GM12878 (cell line): Measurements from ENCODE around the gene NSUN7. TPM values are rescaled to one million over a fixed set of nuclear protein-coding genes. Genes with fewer than 3 reads are reported as not detected.

Source experiments
- ATAC-seq: fragments of 200-7000 bp; cut with Tn5 transposase; 3 replicates; pipeline ENCODE4 v1.9.1; 2020; ENCODE audit warnings: mild to moderate bottlenecking, moderate library complexity
- BruUV-seq: library from RNA; stranded (reverse); fragments of 400-500 nt; replicated peaks from 2 replicates; lab custom pipeline; 2021; lab: Mats Ljungman, UMichigan
- CTCF ChIA-PET: fragments of 300-600 bp; sonication (Branson Sonifier 250); formaldehyde crosslinking; extraction: SDS; loops from one replicate; lab custom pipeline; 2021; ENCODE audit warnings: inconsistent platforms; lab: Yijun Ruan, JAX
- POLR2A ChIA-PET: fragments of 350-600 bp; formaldehyde crosslinking; extraction: SDS; loops from one replicate; lab custom pipeline; 2021; ENCODE audit warnings: inconsistent platforms; lab: Charles Lee
- RAD21 ChIA-PET: fragments of 300-600 bp; sonication (Branson Sonifier 250); formaldehyde crosslinking; loops from one replicate; lab custom pipeline; 2023; ENCODE audit warnings: antibody characterized with exemption; ENCODE audit not compliant: unreplicated experiment; lab: Charles Lee
- SMC1A ChIA-PET: fragments of 300-600 bp; sonication (Branson Sonifier 250); formaldehyde crosslinking; loops from one replicate; lab custom pipeline; 2023; ENCODE audit not compliant: unreplicated experiment, uncharacterized antibody; lab: Charles Lee
- DNase-seq: peaks from one replicate; pipeline ENCODE4 v3.0.0-alpha.2; 2011; ENCODE audit warnings: low read depth, low spot score
- FAIRE-seq: peaks from 3 replicates; lab custom pipeline; 2011; peaks lifted over from hg19 to GRCh38; lab: Jason Lieb, UNC
- H2AFZ ChIP-seq: 2 replicates; pipeline ENCODE4 v1.6.0; 2011; ENCODE audit warnings: low read depth, low read length, control low read depth; ENCODE audit not compliant: control insufficient read depth
- H3K27ac ChIP-seq: 2 replicates; pipeline ENCODE4 v1.5.1; 2011; ENCODE audit warnings: control low read depth; ENCODE audit not compliant: control insufficient read depth, insufficient read depth
- H3K27me3 ChIP-seq, 2 experiments: replicated peaks in 1 of 2; 2 replicates each; pipeline versions ENCODE4 v1.6.0 to v1.6.1; 2011; ENCODE audit warnings: low read length in 1 of 2; ENCODE audit not compliant: control insufficient read depth in 2 of 2, insufficient read depth in 2 of 2
- H3K36me3 ChIP-seq, 2 experiments: 2 replicates each; pipeline ENCODE4 v1.5.1; 2011; ENCODE audit warnings: low read length in 1 of 2; ENCODE audit not compliant: control insufficient read depth in 2 of 2, insufficient read depth in 2 of 2
- H3K4me1 ChIP-seq: 2 replicates; pipeline ENCODE4 v1.6.1; 2011; ENCODE audit warnings: mild to moderate bottlenecking, low read length, moderate library complexity, mixed read lengths; ENCODE audit not compliant: control insufficient read depth, insufficient read depth
- H3K4me2 ChIP-seq: 2 replicates; pipeline ENCODE4 v1.6.0; 2011; ENCODE audit warnings: control low read depth; ENCODE audit not compliant: control insufficient read depth, insufficient read depth
- H3K4me3 ChIP-seq: fragments of 200-600 bp; sonication (generic); 2 replicates; pipeline ENCODE4 v1.5.1; 2016
- H3K79me2 ChIP-seq: 2 replicates; pipeline ENCODE4 v1.6.0; 2011; ENCODE audit warnings: low read length; ENCODE audit not compliant: control insufficient read depth, insufficient read depth
- H3K9ac ChIP-seq: 2 replicates; pipeline ENCODE4 v1.8.0; 2011; ENCODE audit warnings: low read length, control low read depth, mixed read lengths; ENCODE audit not compliant: control insufficient read depth, insufficient read depth
- H3K9me3 ChIP-seq: replicated peaks from 3 replicates; pipeline ENCODE4 v1.5.1; 2011; ENCODE audit warnings: mild to moderate bottlenecking, low read length; ENCODE audit not compliant: control insufficient read depth, insufficient read depth
- H4K20me1 ChIP-seq: 2 replicates; pipeline ENCODE4 v1.6.0; 2011; ENCODE audit not compliant: control insufficient read depth, insufficient read depth
- E4F1 ChIP-seq: fragments of 450-650 bp; IDR thresholded peaks from 2 replicates; pipeline ENCODE4 v1.6.1; 2018; ENCODE audit warnings: borderline replicate concordance, mild to moderate bottlenecking; ENCODE audit not compliant: partially characterized antibody
- HDGF ChIP-seq: fragments of 450-650 bp; IDR thresholded peaks from 2 replicates; pipeline ENCODE4 v1.6.1; 2016; ENCODE audit warnings: antibody characterized with exemption
- RCOR1 ChIP-seq: conservative IDR thresholded peaks from 2 replicates; pipeline ENCODE4 v1.6.1; 2012; ENCODE audit warnings: low read depth, low read length, improper control_type of control experiment
- SIX5 ChIP-seq: IDR thresholded peaks from 2 replicates; pipeline ENCODE4 v1.6.1; 2011; ENCODE audit warnings: mild to moderate bottlenecking, low read depth, low read length, moderate library complexity; ENCODE audit not compliant: severe bottlenecking
- STAT3 ChIP-seq: IDR thresholded peaks from 2 replicates; pipeline ENCODE4 v1.6.1; 2011; ENCODE audit warnings: low read depth, low read length, improper control_type of control experiment
- USF1 ChIP-seq: IDR thresholded peaks from 2 replicates; pipeline ENCODE4 v1.6.1; 2011; ENCODE audit warnings: borderline replicate concordance, low read depth, mild to moderate bottlenecking, moderate library complexity, mixed read lengths, low read length; ENCODE audit not compliant: insufficient read depth; ENCODE audit errors: extremely low read length
- WGBS: methylation state at CpG from one replicate; pipeline ENCODE4 v1.1.6; 2016; ENCODE audit warnings: low lambda C conversion rate; ENCODE audit not compliant: insufficient replicate concordance, insufficient coverage; ENCODE audit errors: missing lambda C conversion rate; 5-methylcytosine and 5-hydroxymethylcytosine counted together
- in situ Hi-C: fragments of 300-500 bp; cut with MboI; formaldehyde crosslinking; loops from 9 replicates; pipeline ENCODE4 v1.14.3; 2018; ENCODE audit warnings: mixed read lengths
- intact Hi-C: fragments of 100-400 bp; cut with micrococcal nuclease; formaldehyde crosslinking; loops from one replicate; pipeline ENCODE4 v1.14.2; 2022; ENCODE audit not compliant: unreplicated experiment
- polyA plus RNA-seq, 11 experiments: library from polyadenylated mRNA; depleted of rRNA in 4 of 11; unstranded in 6 of 11; stranded (reverse) in 5 of 11; fragments of >200 nt; fragmentation: Nextera tagmentation in 4 of 11; fragmentation: Illumina TruSeq in 1 of 11; extraction: Ambion mirVana in 4 of 11; extraction: Trizol in 1 of 11; gene quantifications; 1 replicate in 1 of 11; 2 replicates in 10 of 11; pipeline versions ENCODE4 v1.2.1 to v1.2.3, GENCODE V29; 2011 to 2016; ENCODE audit warnings: inconsistent platforms in 2 of 11, missing spikeins in 2 of 11, low read depth in 1 of 11
- total RNA-seq, 4 experiments: library from RNA; depleted of rRNA in 3 of 4; stranded (reverse); fragments of >200 nt in 3 of 4; fragmentation: Illumina TruSeq in 1 of 4; extraction: Trizol in 1 of 4; gene quantifications; 2 replicates each; pipeline versions ENCODE4 v1.2.1 to v1.2.3, GENCODE V29; 2013 to 2021

Gene NSUN7
- total and polyA plus RNA-seq, 10 of the 15 experiments (the other 5 are each of a cell fraction or from before 2014, with no cell fraction given) = 0.02 to 0.21 (median 0.15) TPM; not detected in 3

- ChIA-PET CTCF (interaction anchor here (0.8 to 2.0 kb wide), 4 partner anchors 17 to 100 kb away, joined by 3 to 5 read pairs (median 4); no protein-coding TSS in a partner anchor), POLR2A (no interaction called here), RAD21 (no interaction called here), SMC1A (no interaction called here)
- H3K27ac ChIP-seq = no peak overlapping the region
- H3K4me2 ChIP-seq = no peak overlapping the region
- 40% methylated on average over 3 of the region's 3 CpGs for WGBS
- TF ChIP-seq HDGF (no peak), RCOR1 (no peak), E4F1 (no peak), SIX5 (no peak), STAT3 (no peak), USF1 (no peak)
- no peaks in the 10 kb centered on the region for H3K79me2 ChIP-seq
- no peak overlapping the region for H3K4me3 ChIP-seq
- no peak for ATAC-seq
- no peak overlapping the region for H2AFZ ChIP-seq
- H3K27me3 ChIP-seq = no peaks in the 10 kb centered on the region
- no peak for FAIRE-seq
- no peak for DNase-seq
- in situ Hi-C loops = no loop called here
- no peaks in the 10 kb centered on the region for H3K4me1 ChIP-seq
- intact Hi-C loops = no loop called here
- H4K20me1 ChIP-seq = no peaks in the 10 kb centered on the region
- no peaks in the 10 kb centered on the region for H3K36me3 ChIP-seq
- no peaks in the 10 kb centered on the region for H3K9me3 ChIP-seq
- BruUV-seq = no TSS peak
- H3K9ac ChIP-seq = no peak overlapping the region
Observed at GRCh38 chr4:40744218-40744617, 5.5 kb upstream of the NSUN7 start.
